ENCODE measurements around the gene OR9Q1.

The OR9Q1 gene

GRCh38 chr11:58070585-58070984, 46.9 kb downstream of the OR9Q1 start:
- TF ChIP-seq ZFX (IDR thresholded peaks at IDR 0.05) (no peak), CTCF (conservative IDR thresholded peaks at IDR 0.05) (no peak)
- no peak overlapping the region for H3K27ac ChIP-seq

- no peak for TF ChIP-seq CTCF (conservative IDR thresholded peaks at IDR 0.05)
- no peak for TF ChIP-seq ZFX (IDR thresholded peaks at IDR 0.05)
- H3K27ac ChIP-seq: no peak overlapping the region
These were observed 52.1 kb downstream of the OR9Q1 start for GRCh38 chr11:58075781-58076180.

- TF ChIP-seq CTCF (conservative IDR thresholded peaks at IDR 0.05) (no peak), ZFX (IDR thresholded peaks at IDR 0.05) (no peak)
- H3K27ac ChIP-seq: no peak overlapping the region
These were observed 62.8 kb downstream of the OR9Q1 start for GRCh38 chr11:58086528-58086927.

- no peak for TF ChIP-seq CTCF (conservative IDR thresholded peaks at IDR 0.05)
- no peak overlapping the region for H3K27ac ChIP-seq
These were observed 73.8 kb downstream of the OR9Q1 start for GRCh38 chr11:58097437-58097836.

- no peak for TF ChIP-seq CTCF (conservative IDR thresholded peaks at IDR 0.05)
- no peak for TF ChIP-seq ZFX (IDR thresholded peaks at IDR 0.05)
- H3K27ac ChIP-seq: no peak overlapping the region
These were observed 97.4 kb downstream of the OR9Q1 start for GRCh38 chr11:58121096-58121495.

- TF ChIP-seq CTCF (conservative IDR thresholded peaks at IDR 0.05): no peak
- TF ChIP-seq ZFX (IDR thresholded peaks at IDR 0.05): no peak
- no peak within 1 kb of the TSS for H3K27ac ChIP-seq
These were observed 101.8 kb downstream of the OR9Q1 start, which contains the start of gene OR9I1 for GRCh38 chr11:58125469-58125868. Gene OR9I1, minus strand, starts transcription at chr11:58125530. Its CDS starts 6,086 bp downstream, at chr11:58119444.

- TF ChIP-seq ZFX (IDR thresholded peaks at IDR 0.05): no peak
- TF ChIP-seq CTCF (conservative IDR thresholded peaks at IDR 0.05): no peak
- no peak overlapping the region for H3K27ac ChIP-seq
These were observed 103.7 kb downstream of the OR9Q1 start for GRCh38 chr11:58127350-58127749.

Measured in C4-2B (cell line).